ENCODE results near the gene ADAMTSL1. TPM values are rescaled to one million over a fixed set of nuclear protein-coding genes. Genes with fewer than 3 reads are reported as not detected.

ADAMTSL1 gene
- total and polyA plus RNA-seq, 2 donors from 2014 or later = 3.0 to 27.3 TPM

GRCh38 chr9:18618862-18619261 lies 144.9 kb downstream of the ADAMTSL1 start:
- no peak overlapping the region for H3K4me3 ChIP-seq (ENCODE audit: low read length in 3 of 3)
- H3K27ac ChIP-seq (ENCODE audit: low read depth in 2 of 2, low read length in 2 of 2) = no peak overlapping the region
- H3K36me3 ChIP-seq (ENCODE audit: control insufficient read depth in 2 of 3, insufficient read depth in 3 of 3, low read length in 3 of 3) = no peaks in the 10 kb centered on the region
- H3K9ac ChIP-seq (ENCODE audit: low read length in 3 of 3) = no peak overlapping the region
- DNase-seq (no peak), FAIRE-seq (no peak)
- H3K27me3 ChIP-seq (ENCODE audit: control insufficient read depth, insufficient read depth, low read length) = no peaks in the 10 kb centered on the region
- no peaks in the 10 kb centered on the region for H3K4me1 ChIP-seq (ENCODE audit: control insufficient read depth in 2 of 3, insufficient read depth in 2 of 3, low read depth in 1 of 3, low read length in 3 of 3)
- TF ChIP-seq CTCF (IDR thresholded peaks at IDR 0.05; ENCODE audit: borderline replicate concordance, extremely low read depth, insufficient read depth) = no peak
- intact Hi-C loops (cut with DNase I) = no loop called here
- H3K9me3 ChIP-seq (ENCODE audit: control insufficient read depth in 2 of 3, insufficient read depth in 1 of 3, low read length in 3 of 3) = no peaks in the 10 kb centered on the region

- H3K9me3 ChIP-seq (ENCODE audit: control insufficient read depth in 2 of 3, insufficient read depth in 1 of 3, low read length in 3 of 3) = no peaks in the 10 kb centered on the region
- FAIRE-seq (no peak), DNase-seq (no peak)
- no peak overlapping the region for H3K27ac ChIP-seq (ENCODE audit: low read depth in 2 of 2, low read length in 2 of 2)
- H3K36me3 ChIP-seq (ENCODE audit: control insufficient read depth in 2 of 3, insufficient read depth in 3 of 3, low read length in 3 of 3) = no peaks in the 10 kb centered on the region
- H3K27me3 ChIP-seq (ENCODE audit: control insufficient read depth, insufficient read depth, low read length) = no peaks in the 10 kb centered on the region
- intact Hi-C loops (cut with DNase I) = no loop called here
- H3K9ac ChIP-seq (ENCODE audit: low read length in 3 of 3) = no peak overlapping the region
- no peaks in the 10 kb centered on the region for H3K4me1 ChIP-seq (ENCODE audit: control insufficient read depth in 2 of 3, insufficient read depth in 2 of 3, low read depth in 1 of 3, low read length in 3 of 3)
- no peak overlapping the region for H3K4me3 ChIP-seq (ENCODE audit: low read length in 3 of 3)
- TF ChIP-seq CTCF (IDR thresholded peaks at IDR 0.05; ENCODE audit: borderline replicate concordance, extremely low read depth, insufficient read depth) = no peak
These were observed 148.4 kb downstream of the ADAMTSL1 start for GRCh38 chr9:18622186-18622836.

GRCh38 chr9:18623221-18624079 lies 149.5 kb downstream of the ADAMTSL1 start:
- no peaks in the 10 kb centered on the region for H3K36me3 ChIP-seq (ENCODE audit: control insufficient read depth in 2 of 3, insufficient read depth in 3 of 3, low read length in 3 of 3)
- no peak overlapping the region for H3K4me3 ChIP-seq (ENCODE audit: low read length in 3 of 3)
- intact Hi-C loops (cut with DNase I) = no loop called here
- no peak for DNase-seq
- H3K9me3 ChIP-seq (ENCODE audit: control insufficient read depth in 2 of 3, insufficient read depth in 1 of 3, low read length in 3 of 3) = no peaks in the 10 kb centered on the region
- H3K27me3 ChIP-seq (ENCODE audit: control insufficient read depth, insufficient read depth, low read length) = no peaks in the 10 kb centered on the region
- no peak overlapping the region for H3K9ac ChIP-seq (ENCODE audit: low read length in 3 of 3)
- H3K27ac ChIP-seq (ENCODE audit: low read depth in 2 of 2, low read length in 2 of 2) = no peak overlapping the region
- no peak for FAIRE-seq
- no peaks in the 10 kb centered on the region for H3K4me1 ChIP-seq (ENCODE audit: control insufficient read depth in 2 of 3, insufficient read depth in 2 of 3, low read depth in 1 of 3, low read length in 3 of 3)
- no peak for TF ChIP-seq CTCF (IDR thresholded peaks at IDR 0.05; ENCODE audit: borderline replicate concordance, extremely low read depth, insufficient read depth)
